Keratinocyte (primary cell): Measurements from ENCODE around the gene XRCC2.

Source experiments
- CTCF ChIP-seq, 3 experiments: IDR thresholded peaks in 1 of 3; conservative IDR thresholded peaks in 1 of 3; optimal IDR thresholded peaks in 1 of 3; 2 replicates in 2 of 3; 3 replicates in 1 of 3; pipeline versions ENCODE3 to v1.5.1; 2011; ENCODE audit warnings: low read length in 3 of 3, mild to moderate bottlenecking in 3 of 3, moderate library complexity in 2 of 3, control low read depth in 1 of 3, inconsistent platforms in 1 of 3; ENCODE audit not compliant: insufficient read depth in 2 of 3; ENCODE audit errors: extremely low read depth in 1 of 3
- EZH2 ChIP-seq: IDR thresholded peaks from one replicate; pipeline ENCODE4 v1.6.1; 2012; ENCODE audit warnings: inconsistent platforms, mild to moderate bottlenecking, low read length, moderate library complexity

- TF ChIP-seq CTCF (optimal IDR thresholded peaks at IDR 0.05 in 1 of 3, IDR thresholded peaks at IDR 0.05 in 1 of 3, conservative IDR thresholded peaks at IDR 0.05 in 1 of 3; ENCODE audit: extremely low read depth in 1 of 3, insufficient read depth in 2 of 3, low read length in 3 of 3) = no peak
- TF ChIP-seq EZH2 = no peak
These were observed 56.8 kb downstream of the XRCC2 start for GRCh38 chr7:152619027-152619739.
